HEK293 (cell line): ENCODE measurements around the gene NLGN4X.

Experiments
- CTCF ChIP-seq: fragments of 450-650 bp; formaldehyde crosslinking; IDR thresholded peaks from 2 replicates; pipeline ENCODE4 v1.5.1; 2016; ENCODE audit warnings: missing biosample characterization, missing genetic modification characterization
- EGR2 ChIP-seq: fragments of 450-650 bp; formaldehyde crosslinking; IDR thresholded peaks from 2 replicates; pipeline ENCODE4 v1.5.1; 2016; ENCODE audit warnings: low read depth, missing biosample characterization, missing genetic modification characterization
- PRDM4 ChIP-seq: fragments of 450-650 bp; formaldehyde crosslinking; IDR thresholded peaks from 2 replicates; pipeline ENCODE4 v1.5.1; 2017; ENCODE audit warnings: missing biosample characterization, missing genetic modification characterization
- REST ChIP-seq: fragments of 450-650 bp; formaldehyde crosslinking; IDR thresholded peaks from 2 replicates; pipeline ENCODE4 v1.5.1; 2016; ENCODE audit warnings: missing biosample characterization, missing genetic modification characterization
- SALL2 ChIP-seq: fragments of 450-650 bp; formaldehyde crosslinking; IDR thresholded peaks from 2 replicates; pipeline ENCODE4 v1.5.0; 2017; ENCODE audit warnings: missing biosample characterization, mild to moderate bottlenecking, missing genetic modification characterization, borderline replicate concordance
- TCF7L2 ChIP-seq: IDR thresholded peaks from 2 replicates; pipeline ENCODE4 v1.6.1; 2011; ENCODE audit warnings: low read depth, mild to moderate bottlenecking, inconsistent platforms, low read length, moderate library complexity, borderline replicate concordance
- ZNF184 ChIP-seq: fragments of 450-650 bp; IDR thresholded peaks from 2 replicates; pipeline ENCODE4 v1.5.1; 2018; ENCODE audit warnings: missing biosample characterization, mild to moderate bottlenecking, missing genetic modification characterization
- ZNF266 ChIP-seq: fragments of 450-650 bp; formaldehyde crosslinking; IDR thresholded peaks from 2 replicates; pipeline ENCODE4 v1.5.1; 2016; ENCODE audit warnings: missing biosample characterization, missing genetic modification characterization, low read depth
- ZNF274 ChIP-seq, 2 experiments: fragments of 200-500 bp in 1 of 2; fragments of 450-650 bp in 1 of 2; sonication (Bioruptor generic) in 1 of 2; formaldehyde crosslinking in 1 of 2; IDR thresholded peaks; 2 replicates each; pipeline versions ENCODE4 v1.5.1 to v1.6.1; 2014 to 2016; ENCODE audit warnings: borderline replicate concordance in 1 of 2, inconsistent platforms in 1 of 2, low read length in 1 of 2, missing biosample characterization in 1 of 2, missing genetic modification characterization in 1 of 2
- TF ChIP-seq, protein P1 (sequence below): fragments of 450-650 bp; formaldehyde crosslinking; IDR thresholded peaks from 2 replicates; pipeline ENCODE4 v1.5.1; 2016; ENCODE audit warnings: missing biosample characterization, missing genetic modification characterization, borderline replicate concordance

- TF ChIP-seq SALL2 (tag by site-specific recombination) (no peak), CTCF (tag by site-specific recombination) (no peak), REST (no peak), EGR2 (tag by site-specific recombination) (no peak), ZNF184 (tag by site-specific recombination) (no peak), PRDM4 (tag by site-specific recombination) (no peak), TCF7L2 (no peak), ZNF266 (tag by site-specific recombination) (no peak), ZNF274 (IDR thresholded peaks at IDR 0.05; ENCODE audit: low read length) (no peak), ZNF274 (tag by site-specific recombination; IDR thresholded peaks at IDR 0.05; ENCODE audit: borderline replicate concordance) (no peak)
- TF ChIP-seq, protein P1, sequence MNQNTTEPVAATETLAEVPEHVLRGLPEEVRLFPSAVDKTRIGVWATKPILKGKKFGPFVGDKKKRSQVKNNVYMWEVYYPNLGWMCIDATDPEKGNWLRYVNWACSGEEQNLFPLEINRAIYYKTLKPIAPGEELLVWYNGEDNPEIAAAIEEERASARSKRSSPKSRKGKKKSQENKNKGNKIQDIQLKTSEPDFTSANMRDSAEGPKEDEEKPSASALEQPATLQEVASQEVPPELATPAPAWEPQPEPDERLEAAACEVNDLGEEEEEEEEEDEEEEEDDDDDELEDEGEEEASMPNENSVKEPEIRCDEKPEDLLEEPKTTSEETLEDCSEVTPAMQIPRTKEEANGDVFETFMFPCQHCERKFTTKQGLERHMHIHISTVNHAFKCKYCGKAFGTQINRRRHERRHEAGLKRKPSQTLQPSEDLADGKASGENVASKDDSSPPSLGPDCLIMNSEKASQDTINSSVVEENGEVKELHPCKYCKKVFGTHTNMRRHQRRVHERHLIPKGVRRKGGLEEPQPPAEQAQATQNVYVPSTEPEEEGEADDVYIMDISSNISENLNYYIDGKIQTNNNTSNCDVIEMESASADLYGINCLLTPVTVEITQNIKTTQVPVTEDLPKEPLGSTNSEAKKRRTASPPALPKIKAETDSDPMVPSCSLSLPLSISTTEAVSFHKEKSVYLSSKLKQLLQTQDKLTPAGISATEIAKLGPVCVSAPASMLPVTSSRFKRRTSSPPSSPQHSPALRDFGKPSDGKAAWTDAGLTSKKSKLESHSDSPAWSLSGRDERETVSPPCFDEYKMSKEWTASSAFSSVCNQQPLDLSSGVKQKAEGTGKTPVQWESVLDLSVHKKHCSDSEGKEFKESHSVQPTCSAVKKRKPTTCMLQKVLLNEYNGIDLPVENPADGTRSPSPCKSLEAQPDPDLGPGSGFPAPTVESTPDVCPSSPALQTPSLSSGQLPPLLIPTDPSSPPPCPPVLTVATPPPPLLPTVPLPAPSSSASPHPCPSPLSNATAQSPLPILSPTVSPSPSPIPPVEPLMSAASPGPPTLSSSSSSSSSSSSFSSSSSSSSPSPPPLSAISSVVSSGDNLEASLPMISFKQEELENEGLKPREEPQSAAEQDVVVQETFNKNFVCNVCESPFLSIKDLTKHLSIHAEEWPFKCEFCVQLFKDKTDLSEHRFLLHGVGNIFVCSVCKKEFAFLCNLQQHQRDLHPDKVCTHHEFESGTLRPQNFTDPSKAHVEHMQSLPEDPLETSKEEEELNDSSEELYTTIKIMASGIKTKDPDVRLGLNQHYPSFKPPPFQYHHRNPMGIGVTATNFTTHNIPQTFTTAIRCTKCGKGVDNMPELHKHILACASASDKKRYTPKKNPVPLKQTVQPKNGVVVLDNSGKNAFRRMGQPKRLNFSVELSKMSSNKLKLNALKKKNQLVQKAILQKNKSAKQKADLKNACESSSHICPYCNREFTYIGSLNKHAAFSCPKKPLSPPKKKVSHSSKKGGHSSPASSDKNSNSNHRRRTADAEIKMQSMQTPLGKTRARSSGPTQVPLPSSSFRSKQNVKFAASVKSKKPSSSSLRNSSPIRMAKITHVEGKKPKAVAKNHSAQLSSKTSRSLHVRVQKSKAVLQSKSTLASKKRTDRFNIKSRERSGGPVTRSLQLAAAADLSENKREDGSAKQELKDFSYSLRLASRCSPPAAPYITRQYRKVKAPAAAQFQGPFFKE = no peak
These were observed 300.4 kb downstream of the NLGN4X start for GRCh38 chrX:5928224-5928623.
